Measurements from ENCODE around the gene NFS1.

DNA sequence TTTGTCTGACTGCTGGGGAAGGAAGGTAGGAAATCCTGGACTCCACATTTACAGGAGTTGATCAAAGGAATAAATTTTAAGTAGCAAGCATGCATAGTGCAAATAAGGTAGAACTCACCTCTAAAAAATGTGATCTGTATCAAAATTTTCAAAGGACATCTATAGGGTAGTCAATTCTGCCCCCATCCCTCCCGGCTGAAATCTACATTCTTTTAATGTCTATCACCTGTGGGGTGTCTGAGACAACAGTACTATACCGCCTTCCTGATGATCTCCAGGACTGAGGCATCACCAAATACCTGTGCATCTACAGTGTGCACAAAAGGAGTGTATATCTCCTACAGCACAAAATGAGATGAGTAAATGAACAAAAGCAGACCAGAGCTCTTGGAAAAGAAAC lies 54.3 kb downstream of the NFS1 start:
- TF ChIP-seq, protein P1, sequence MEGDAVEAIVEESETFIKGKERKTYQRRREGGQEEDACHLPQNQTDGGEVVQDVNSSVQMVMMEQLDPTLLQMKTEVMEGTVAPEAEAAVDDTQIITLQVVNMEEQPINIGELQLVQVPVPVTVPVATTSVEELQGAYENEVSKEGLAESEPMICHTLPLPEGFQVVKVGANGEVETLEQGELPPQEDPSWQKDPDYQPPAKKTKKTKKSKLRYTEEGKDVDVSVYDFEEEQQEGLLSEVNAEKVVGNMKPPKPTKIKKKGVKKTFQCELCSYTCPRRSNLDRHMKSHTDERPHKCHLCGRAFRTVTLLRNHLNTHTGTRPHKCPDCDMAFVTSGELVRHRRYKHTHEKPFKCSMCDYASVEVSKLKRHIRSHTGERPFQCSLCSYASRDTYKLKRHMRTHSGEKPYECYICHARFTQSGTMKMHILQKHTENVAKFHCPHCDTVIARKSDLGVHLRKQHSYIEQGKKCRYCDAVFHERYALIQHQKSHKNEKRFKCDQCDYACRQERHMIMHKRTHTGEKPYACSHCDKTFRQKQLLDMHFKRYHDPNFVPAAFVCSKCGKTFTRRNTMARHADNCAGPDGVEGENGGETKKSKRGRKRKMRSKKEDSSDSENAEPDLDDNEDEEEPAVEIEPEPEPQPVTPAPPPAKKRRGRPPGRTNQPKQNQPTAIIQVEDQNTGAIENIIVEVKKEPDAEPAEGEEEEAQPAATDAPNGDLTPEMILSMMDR (IDR thresholded peaks at IDR 0.05): no peak
- TF ChIP-seq PBX3 (IDR thresholded peaks at IDR 0.05): no peak
- TF ChIP-seq IRF3 (IDR thresholded peaks at IDR 0.05; ENCODE audit: low read depth, low read length): no peak
- no peak for TF ChIP-seq TAF1 (IDR thresholded peaks at IDR 0.05; ENCODE audit: borderline replicate concordance, low read depth, low read length)
- TF ChIP-seq ELF1 (IDR thresholded peaks at IDR 0.05): no peak
- no peak for TF ChIP-seq USF2 (IDR thresholded peaks at IDR 0.05; ENCODE audit: borderline replicate concordance, low read depth, low read length)
- TF ChIP-seq CHD2 (IDR thresholded peaks at IDR 0.05; ENCODE audit: low read length, partially characterized antibody): no peak
- no peak for TF ChIP-seq POLR2AphosphoS5 (IDR thresholded peaks at IDR 0.05; ENCODE audit: low read depth, low read length)
